ENCODE data around the gene NTRK2. TPM values are rescaled to one million over a fixed set of nuclear protein-coding genes. Genes with fewer than 3 reads are reported as not detected.

NTRK2 gene
- total and polyA plus RNA-seq, 2 experiments from 2014 or later: 0.03 TPM; not detected in 1

GRCh38 chr9:84937581-84937980 is 268.1 kb downstream of the NTRK2 start:
- H3K4me1 ChIP-seq (ENCODE audit: insufficient read depth): peaks cover 9% of the 10 kb centered on the region
- no peak overlapping the region for H3K27ac ChIP-seq (ENCODE audit: low read depth)
- H3K79me2 ChIP-seq (replicated peaks; ENCODE audit: insufficient read depth): no peaks in the 10 kb centered on the region
- peaks cover 3% of the 10 kb centered on the region for H3K27me3 Mint-ChIP-seq (ENCODE audit: insufficient read depth, low read depth, poor library complexity)
- H3K36me3 Mint-ChIP-seq (ENCODE audit: low read depth): no peaks in the 10 kb centered on the region
- no peak overlapping the region for H3K4me2 ChIP-seq
- H2AFZ ChIP-seq: no peak overlapping the region
- no peak overlapping the region for H3K4me3 ChIP-seq
- no peaks in the 10 kb centered on the region for H3K9me3 Mint-ChIP-seq
- H3K4me3 Mint-ChIP-seq: no peak overlapping the region
- peaks cover 12% of the 10 kb centered on the region for H3K4me1 Mint-ChIP-seq
- H4K20me1 ChIP-seq (replicated peaks; ENCODE audit: insufficient read depth): no peaks in the 10 kb centered on the region
- ATAC-seq (no peak), DNase-seq (ENCODE audit: low spot score) (no peak)
- no peaks in the 10 kb centered on the region for H3F3A ChIP-seq (replicated peaks; ENCODE audit: low read depth)
- H3K9me2 ChIP-seq (ENCODE audit: insufficient read depth): peaks cover 12% of the 10 kb centered on the region; the same call in 1 of the 2 replicates
- H3K27me3 ChIP-seq (ENCODE audit: insufficient read depth): no peaks in the 10 kb centered on the region
- no peaks in the 10 kb centered on the region for H3K36me3 ChIP-seq (ENCODE audit: insufficient read depth)
- no peak overlapping the region for H3K27ac Mint-ChIP-seq
- TF ChIP-seq EZH2 (IDR thresholded peaks at IDR 0.05; ENCODE audit: low read depth, unreplicated experiment) (no peak), JUNB (IDR thresholded peaks at IDR 0.05; ENCODE audit: unreplicated experiment) (no peak), NANOG (IDR thresholded peaks at IDR 0.05; ENCODE audit: borderline replicate concordance) (no peak), ETS1 (IDR thresholded peaks at IDR 0.05) (no peak), CREB1 (CRISPR knock-in tag; IDR thresholded peaks at IDR 0.05; ENCODE audit: low read depth) (no peak), ZNF114 (CRISPR knock-in tag; IDR thresholded peaks at IDR 0.05) (no peak), ZNF331 (CRISPR knock-in tag; IDR thresholded peaks at IDR 0.05; ENCODE audit: low read depth) (no peak), EZH2phosphoT487 (IDR thresholded peaks at IDR 0.05; ENCODE audit: unreplicated experiment) (no peak), STAT1 (IDR thresholded peaks at IDR 0.05; ENCODE audit: unreplicated experiment) (no peak), POLR2AphosphoS5 (IDR thresholded peaks at IDR 0.05; ENCODE audit: low read depth) (no peak), REST (IDR thresholded peaks at IDR 0.05; ENCODE audit: unreplicated experiment) (no peak), CTCF (conservative IDR thresholded peaks at IDR 0.05; ENCODE audit: low read depth in 2 of 2) (no peak), ZNF462 (CRISPR knock-in tag; IDR thresholded peaks at IDR 0.05) (no peak)

Measured in GM23338 (cell line).